ENCODE results near the gene FURIN. TPM values are rescaled to one million over a fixed set of nuclear protein-coding genes. Genes with fewer than 3 reads are reported as not detected.

Gene FURIN
- total RNA-seq, 1 donor from 2014 or later = 26.5 TPM

DNA sequence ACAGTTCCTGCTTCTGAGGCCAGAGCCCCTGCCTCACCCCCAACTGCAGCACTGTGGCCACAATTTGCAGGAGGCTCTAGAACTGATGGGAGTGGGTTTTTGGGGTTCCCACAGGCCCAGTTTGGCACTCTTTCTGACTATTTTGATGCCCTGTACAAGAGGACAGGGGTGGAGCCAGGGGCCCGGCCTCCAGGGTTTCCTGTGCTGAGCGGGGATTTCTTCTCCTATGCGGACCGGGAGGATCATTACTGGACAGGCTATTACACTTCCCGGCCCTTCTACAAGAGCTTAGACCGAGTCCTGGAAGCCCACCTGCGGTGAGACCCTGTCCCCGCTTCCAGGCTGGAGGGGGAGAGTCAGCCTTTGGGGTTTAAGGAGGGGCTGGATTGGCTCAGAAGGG lies 41.6 kb downstream of the FURIN start:
- no peak for TF ChIP-seq CTCF (IDR thresholded peaks at IDR 0.05; ENCODE audit: partially characterized antibody, unreplicated experiment)
- Mint-ChIP-seq H3K27ac (ENCODE audit: unreplicated experiment) (no peak overlapping the region), H3K9me3 (ENCODE audit: unreplicated experiment) (peaks cover 4% of the 10 kb centered on the region), H3K36me3 (ENCODE audit: unreplicated experiment) (peaks cover 6% of the 10 kb centered on the region), H3K4me1 (ENCODE audit: low read depth, unreplicated experiment) (peaks cover 11% of the 10 kb centered on the region), H3K27me3 (ENCODE audit: unreplicated experiment) (peaks cover 2% of the 10 kb centered on the region), H3K4me3 (ENCODE audit: unreplicated experiment) (no peak overlapping the region)
- DNase-seq = no peak

DNA sequence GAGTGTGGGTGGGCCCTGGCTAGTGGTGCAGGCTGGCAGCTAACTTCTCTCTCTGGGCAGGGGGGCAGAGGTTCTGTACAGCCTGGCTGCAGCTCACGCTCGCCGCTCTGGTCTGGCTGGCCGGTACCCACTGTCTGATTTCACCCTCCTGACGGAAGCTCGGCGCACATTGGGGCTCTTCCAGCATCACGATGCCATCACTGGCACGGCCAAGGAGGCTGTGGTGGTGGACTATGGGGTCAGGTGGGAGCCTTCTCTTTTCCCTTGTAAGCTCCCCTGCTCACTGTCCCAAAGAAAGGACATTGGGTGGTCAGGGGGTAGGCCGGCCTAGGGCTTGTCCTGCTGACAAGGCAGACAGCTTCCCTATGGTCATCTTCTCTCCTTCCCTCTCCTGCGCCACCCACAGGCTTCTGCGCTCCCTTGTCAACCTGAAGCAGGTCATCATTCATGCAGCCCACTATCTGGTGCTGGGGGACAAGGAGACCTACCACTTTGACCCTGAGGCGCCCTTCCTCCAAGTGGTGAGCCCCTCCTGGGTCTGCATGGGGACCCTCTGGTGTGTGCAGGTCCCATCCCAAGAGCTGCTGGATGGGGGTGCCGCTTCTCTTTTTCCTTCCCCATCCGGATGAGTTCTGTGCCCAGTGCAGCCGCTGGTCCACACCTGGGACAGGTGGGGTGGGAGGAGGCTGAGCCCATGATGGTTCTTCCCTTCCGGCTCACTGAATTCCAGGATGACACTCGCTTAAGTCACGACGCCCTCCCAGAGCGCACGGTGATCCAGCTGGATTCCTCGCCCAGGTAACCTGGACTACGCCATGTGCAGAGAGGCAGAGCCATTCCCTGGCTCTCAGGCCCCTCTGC lies 42.3 kb downstream of the FURIN start:
- TF ChIP-seq CTCF (IDR thresholded peaks at IDR 0.05; ENCODE audit: partially characterized antibody, unreplicated experiment) = no peak
- Mint-ChIP-seq H3K27ac (ENCODE audit: unreplicated experiment) (no peak overlapping the region), H3K27me3 (ENCODE audit: unreplicated experiment) (peaks cover 3% of the 10 kb centered on the region), H3K4me1 (ENCODE audit: low read depth, unreplicated experiment) (peaks cover 18% of the 10 kb centered on the region), H3K4me3 (ENCODE audit: unreplicated experiment) (no peak overlapping the region), H3K36me3 (ENCODE audit: unreplicated experiment) (peaks cover 1% of the 10 kb centered on the region), H3K9me3 (ENCODE audit: unreplicated experiment) (peaks cover 10% of the 10 kb centered on the region)
- no peak for DNase-seq

DNA sequence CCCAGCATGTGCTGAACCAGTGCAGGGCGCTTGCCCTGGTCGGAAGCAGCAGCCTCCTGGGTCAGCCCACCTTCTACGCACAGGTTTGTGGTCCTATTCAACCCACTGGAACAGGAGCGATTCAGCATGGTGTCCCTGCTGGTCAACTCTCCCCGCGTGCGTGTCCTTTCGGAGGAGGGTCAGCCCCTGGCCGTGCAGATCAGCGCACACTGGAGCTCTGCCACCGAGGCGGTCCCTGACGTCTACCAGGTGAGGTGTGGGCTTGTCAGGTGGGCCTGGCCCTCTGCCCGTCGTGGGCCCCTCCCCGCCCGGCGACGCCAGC lies 42.9 kb downstream of the FURIN start:
- TF ChIP-seq CTCF (IDR thresholded peaks at IDR 0.05; ENCODE audit: partially characterized antibody, unreplicated experiment) = no peak
- Mint-ChIP-seq H3K4me1 (ENCODE audit: low read depth, unreplicated experiment) (peaks cover 21% of the 10 kb centered on the region), H3K36me3 (ENCODE audit: unreplicated experiment) (no peaks in the 10 kb centered on the region), H3K27ac (ENCODE audit: unreplicated experiment) (no peak overlapping the region), H3K9me3 (ENCODE audit: unreplicated experiment) (peaks cover 10% of the 10 kb centered on the region), H3K4me3 (ENCODE audit: unreplicated experiment) (no peak overlapping the region), H3K27me3 (ENCODE audit: unreplicated experiment) (peaks cover 3% of the 10 kb centered on the region)
- no peak for DNase-seq

GRCh38 chr15:90911906-90912769 lies 43.8 kb downstream of the FURIN start:
- no peak for DNase-seq
- TF ChIP-seq CTCF (IDR thresholded peaks at IDR 0.05; ENCODE audit: partially characterized antibody, unreplicated experiment) = no peak
- Mint-ChIP-seq H3K27ac (ENCODE audit: unreplicated experiment) (no peak overlapping the region), H3K4me1 (ENCODE audit: low read depth, unreplicated experiment) (peaks cover 27% of the 10 kb centered on the region), H3K9me3 (ENCODE audit: unreplicated experiment) (peaks cover 13% of the 10 kb centered on the region), H3K4me3 (ENCODE audit: unreplicated experiment) (no peak overlapping the region), H3K27me3 (ENCODE audit: unreplicated experiment) (peaks cover 3% of the 10 kb centered on the region), H3K36me3 (ENCODE audit: unreplicated experiment) (no peaks in the 10 kb centered on the region)

DNA sequence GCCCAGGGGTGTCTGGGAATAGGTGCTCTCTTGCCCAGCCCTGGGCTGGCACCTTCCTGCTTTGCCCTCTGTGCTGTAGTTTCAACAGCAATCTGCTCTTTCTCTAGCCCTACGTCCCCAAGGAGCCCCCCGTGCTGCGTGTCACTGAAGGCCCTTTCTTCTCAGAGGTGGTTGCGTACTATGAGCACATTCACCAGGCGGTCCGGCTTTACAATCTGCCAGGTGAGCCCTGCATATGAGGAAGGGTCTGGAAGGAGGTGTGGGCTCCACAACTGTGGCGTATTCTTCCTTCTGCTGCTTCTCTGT lies 44.3 kb downstream of the FURIN start:
- no peaks in the 10 kb centered on the region for H3K36me3 Mint-ChIP-seq (ENCODE audit: unreplicated experiment)
- no peak for TF ChIP-seq CTCF (IDR thresholded peaks at IDR 0.05; ENCODE audit: partially characterized antibody, unreplicated experiment)
- no peak overlapping the region for H3K27ac Mint-ChIP-seq (ENCODE audit: unreplicated experiment)
- no peak overlapping the region for H3K4me3 Mint-ChIP-seq (ENCODE audit: unreplicated experiment)
- no peak for DNase-seq
- H3K4me1 Mint-ChIP-seq (ENCODE audit: low read depth, unreplicated experiment) = peaks cover 27% of the 10 kb centered on the region
- H3K27me3 Mint-ChIP-seq (ENCODE audit: unreplicated experiment) = peaks cover 3% of the 10 kb centered on the region
- H3K9me3 Mint-ChIP-seq (ENCODE audit: unreplicated experiment) = peaks cover 13% of the 10 kb centered on the region
